ENCODE data around the gene GALNT6.
"Not testable (repeated sequence)": the region's sequence is repeated elsewhere in the genome, so short reads cannot be mapped to it uniquely, and the experiment has no call there.

Gene GALNT6

GRCh38 chr12:51357374-51358047, 33.7 kb downstream of the GALNT6 start:
- no peak for DNase-seq (ENCODE audit: low read depth in 3 of 3)

- peak in 1 of 3 experiments; percentile 26 for DNase-seq (ENCODE audit: low read depth in 3 of 3)
Measured at GRCh38 chr12:51351913-51352532, 39.2 kb downstream of the GALNT6 start.

GRCh38 chr12:51349026-51349425, 42.2 kb downstream of the GALNT6 start:
- no peak for DNase-seq (ENCODE audit: low read depth in 3 of 3)

- DNase-seq (ENCODE audit: low read depth in 3 of 3), result no peak
Measured at GRCh38 chr12:51348116-51348515, 43.1 kb downstream of the GALNT6 start.

GRCh38 chr12:51346581-51346980, 44.6 kb downstream of the GALNT6 start, which contains the start of gene CELA1:
Gene CELA1, minus strand, starts transcription at chr12:51346679. Its CDS starts 41 bp downstream, at chr12:51346638.
- DNase-seq (ENCODE audit: low read depth in 3 of 3), result no peak

- DNase-seq (ENCODE audit: low read depth in 3 of 3), result no peak
Measured at GRCh38 chr12:51345681-51346080, 45.5 kb downstream of the GALNT6 start.

GRCh38 chr12:51343201-51343600, 48.0 kb downstream of the GALNT6 start:
- DNase-seq (ENCODE audit: low read depth in 3 of 3), result no peak

- no peak for DNase-seq (ENCODE audit: low read depth in 3 of 3)
Measured at GRCh38 chr12:51342416-51342815, 48.8 kb downstream of the GALNT6 start.

GRCh38 chr12:51341251-51342007, 49.8 kb downstream of the GALNT6 start:
- peak; percentile 49 to 65 (median 63) for DNase-seq (ENCODE audit: low read depth in 3 of 3)

- DNase-seq (ENCODE audit: low read depth in 3 of 3), result no peak
Measured at GRCh38 chr12:51339750-51340149, 51.5 kb downstream of the GALNT6 start.

- not testable (repeated sequence) for DNase-seq (ENCODE audit: low read depth in 3 of 3)
Measured at GRCh38 chr12:51337336-51337735, 53.9 kb downstream of the GALNT6 start.

- no peak for DNase-seq (ENCODE audit: low read depth in 3 of 3)
Measured at GRCh38 chr12:51335931-51336330, 55.3 kb downstream of the GALNT6 start.

- no peak for DNase-seq (ENCODE audit: low read depth in 3 of 3)
Measured at GRCh38 chr12:51334764-51335163, 56.4 kb downstream of the GALNT6 start.

GRCh38 chr12:51333536-51333935, 57.7 kb downstream of the GALNT6 start:
- DNase-seq (ENCODE audit: low read depth in 3 of 3), result no peak

GRCh38 chr12:51330186-51330585, 61.0 kb downstream of the GALNT6 start:
- no peak for DNase-seq (ENCODE audit: low read depth in 3 of 3)

GRCh38 chr12:51329742-51330141, 61.5 kb downstream of the GALNT6 start:
- no peak for DNase-seq (ENCODE audit: low read depth in 3 of 3)

GRCh38 chr12:51328587-51328986, 62.6 kb downstream of the GALNT6 start:
- no peak for DNase-seq (ENCODE audit: low read depth in 3 of 3)

GRCh38 chr12:51326698-51327439, 64.3 kb downstream of the GALNT6 start:
- DNase-seq (ENCODE audit: low read depth in 3 of 3), result no peak

GRCh38 chr12:51324953-51325352, 66.3 kb downstream of the GALNT6 start:
- no peak for DNase-seq (ENCODE audit: low read depth in 3 of 3)

GRCh38 chr12:51323966-51324895, 67.0 kb downstream of the GALNT6 start, which contains the start of gene BIN2:
Gene BIN2, minus strand, starts transcription at chr12:51324174. Its CDS starts 72 bp downstream, at chr12:51324102.
- DNase-seq (ENCODE audit: low read depth in 3 of 3), result peak; percentile 33 to 68 (median 37)

Data from stimulated activated CD4-positive, alpha-beta T cell treated with anti-CD3 and anti-CD28 coated beads, TNF-alpha, amount 100 ng/mL, for 24 hours (primary cell).